ENCODE measurements around the gene TBC1D9.

- TF ChIP-seq POLR2A (IDR thresholded peaks at IDR 0.05; ENCODE audit: insufficient read depth in 1 of 2, low read depth in 2 of 2, low read length in 2 of 2) = no peak
- no peak for TF ChIP-seq IRF9 (CRISPR knock-in tag; IDR thresholded peaks at IDR 0.05; ENCODE audit: borderline replicate concordance)
- no peak for TF ChIP-seq ZNF124 (CRISPR knock-in tag; IDR thresholded peaks at IDR 0.05)
- no peak for TF ChIP-seq CTCF (CRISPR knock-in tag; IDR thresholded peaks at IDR 0.05)
- TF ChIP-seq ZNF496 (CRISPR knock-in tag; IDR thresholded peaks at IDR 0.05; ENCODE audit: insufficient replicate concordance) = no peak
- no peak for TF ChIP-seq SP2 (CRISPR knock-in tag; IDR thresholded peaks at IDR 0.05)
- no peak for TF ChIP-seq GABPA (IDR thresholded peaks at IDR 0.05; ENCODE audit: low read depth, low read length)
- no peak for TF ChIP-seq GABPA (CRISPR knock-in tag; IDR thresholded peaks at IDR 0.05; ENCODE audit: low read depth)
- no peak for TF ChIP-seq USF2 (IDR thresholded peaks at IDR 0.05; ENCODE audit: low read depth, low read length)
- no peak for TF ChIP-seq USF2 (CRISPR knock-in tag; IDR thresholded peaks at IDR 0.05; ENCODE audit: borderline replicate concordance)
- no peak for TF ChIP-seq ZNF317 (CRISPR knock-in tag; IDR thresholded peaks at IDR 0.05)
- no peak for TF ChIP-seq ZNF235 (CRISPR knock-in tag; IDR thresholded peaks at IDR 0.05; ENCODE audit: borderline replicate concordance)
- TF ChIP-seq RAD21 (CRISPR knock-in tag; IDR thresholded peaks at IDR 0.05) = no peak
- TF ChIP-seq PREB (CRISPR knock-in tag; IDR thresholded peaks at IDR 0.05) = no peak
Observed at GRCh38 chr4:140752291-140753068, 3.7 kb downstream of the TBC1D9 start.

Data from HepG2 (cell line).